ENCODE measurements around the gene DHX29.

The DHX29 gene

GRCh38 chr5:55258339-55258738 is 49.2 kb downstream of the DHX29 start:
- ChIA-PET CTCF (interaction anchor here (0.6 to 1.8 kb wide), 2 partner anchors 32 to 132 kb away, joined by 3 to 5 read pairs; no protein-coding TSS in a partner anchor), POLR2A (no interaction called here)
- Histone ChIP-seq H3K4me1 (ENCODE audit: control insufficient read depth, insufficient read depth, low read length) (no peaks in the 10 kb centered on the region), H3K4me3 (ENCODE audit: low read depth, low read length) (no peak overlapping the region), H3K36me3 (ENCODE audit: control insufficient read depth in 2 of 2, insufficient read depth in 1 of 2, low read length in 2 of 2) (peaks cover 52 to 76% of the 10 kb centered on the region in 2 experiments), H3K9me3 (ENCODE audit: control insufficient read depth, insufficient read depth, low read depth, low read length) (no peaks in the 10 kb centered on the region), H3K27ac (ENCODE audit: extremely low read depth, low read depth, low read length) (no peak overlapping the region)
- TF ChIP-seq KLF7 (tag by site-specific recombination; IDR thresholded peaks at IDR 0.05; ENCODE audit: borderline replicate concordance) = no peak

- Histone ChIP-seq H3K36me3 (ENCODE audit: control insufficient read depth in 2 of 2, insufficient read depth in 1 of 2, low read length in 2 of 2) (peaks cover 28 to 49% of the 10 kb centered on the region in 2 experiments), H3K27ac (ENCODE audit: extremely low read depth, low read depth, low read length) (no peak overlapping the region), H3K9me3 (ENCODE audit: control insufficient read depth, insufficient read depth, low read depth, low read length) (no peaks in the 10 kb centered on the region), H3K4me3 (ENCODE audit: low read depth, low read length) (no peak overlapping the region), H3K4me1 (ENCODE audit: control insufficient read depth, insufficient read depth, low read length) (no peaks in the 10 kb centered on the region)
- ChIA-PET POLR2A (no interaction called here), CTCF (no interaction called here)
- TF ChIP-seq GLI2 (tag by site-specific recombination; IDR thresholded peaks at IDR 0.05; ENCODE audit: borderline replicate concordance, low read depth) (no peak), PRDM1 (tag by site-specific recombination; IDR thresholded peaks at IDR 0.05) (no peak), ZNF138 (tag by site-specific recombination; IDR thresholded peaks at IDR 0.05; ENCODE audit: borderline replicate concordance) (no peak), HIC1 (tag by site-specific recombination; IDR thresholded peaks at IDR 0.05) (no peak), ZNF776 (tag by site-specific recombination; IDR thresholded peaks at IDR 0.05; ENCODE audit: borderline replicate concordance) (no peak), ZFP69B (tag by site-specific recombination; IDR thresholded peaks at IDR 0.05) (no peak), ZNF837 (tag by site-specific recombination; IDR thresholded peaks at IDR 0.05) (no peak), ZBTB7A (tag by site-specific recombination; IDR thresholded peaks at IDR 0.05; ENCODE audit: low read depth) (no peak)
Observed at GRCh38 chr5:55254802-55255201, 52.7 kb downstream of the DHX29 start.

GRCh38 chr5:55250064-55250463 is 57.4 kb downstream of the DHX29 start:
- H3K4me3 ChIP-seq (ENCODE audit: low read depth, low read length) = no peak overlapping the region
- no peak overlapping the region for H3K27ac ChIP-seq (ENCODE audit: extremely low read depth, low read depth, low read length)
- no peaks in the 10 kb centered on the region for H3K9me3 ChIP-seq (ENCODE audit: control insufficient read depth, insufficient read depth, low read depth, low read length)
- CTCF ChIA-PET = no interaction called here
- H3K4me1 ChIP-seq (ENCODE audit: control insufficient read depth, insufficient read depth, low read length) = no peaks in the 10 kb centered on the region
- POLR2A ChIA-PET = no interaction called here
- peaks cover 5 to 9% of the 10 kb centered on the region in 2 experiments; a peak in 2 of 3 replicates for H3K36me3 ChIP-seq (ENCODE audit: control insufficient read depth in 2 of 2, insufficient read depth in 1 of 2, low read length in 2 of 2)
- TF ChIP-seq ZNF449 (tag by site-specific recombination; IDR thresholded peaks at IDR 0.05) (no peak), ZNF624 (tag by site-specific recombination; IDR thresholded peaks at IDR 0.05) (no peak), PRDM2 (tag by site-specific recombination; IDR thresholded peaks at IDR 0.05; ENCODE audit: borderline replicate concordance) (no peak), ZNF248 (tag by site-specific recombination; IDR thresholded peaks at IDR 0.05) (no peak), ZNF518A (tag by site-specific recombination; conservative IDR thresholded peaks at IDR 0.05; ENCODE audit: low read depth) (no peak)

All from HEK293 (cell line).